CD4-positive, alpha-beta T cell treated with Interferon alpha-2 for 1 hour (primary cell): ENCODE data around the gene CCDC7.
"Not testable (repeated sequence)": the region's sequence is repeated elsewhere in the genome, so short reads cannot be mapped to it uniquely, and the experiment has no call there.

Experiments
- DNase-seq, 2 donors: peaks; one replicate each; pipeline ENCODE4 v3.0.0-alpha.2; 2020 to 2022

CCDC7 gene

DNA sequence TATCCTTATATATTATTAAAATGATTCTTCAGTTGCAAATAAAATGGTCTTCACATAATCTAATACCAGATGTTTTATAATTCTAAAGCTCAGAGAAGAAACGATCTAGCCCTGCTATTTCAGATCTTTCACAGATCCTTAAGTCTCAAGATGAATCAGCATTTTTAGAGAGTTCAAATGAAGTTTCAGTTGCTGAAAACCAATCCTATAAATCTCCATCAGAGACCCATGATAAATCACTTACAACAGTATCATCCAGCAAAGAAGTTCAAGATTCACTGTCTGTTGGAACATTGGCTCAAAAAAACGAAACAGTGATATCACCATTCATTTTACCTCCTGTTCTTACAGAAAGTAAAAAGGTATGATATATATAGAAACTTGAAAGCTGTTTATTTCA lies 137.0 kb downstream of the CCDC7 start:
- no peak for DNase-seq

DNA sequence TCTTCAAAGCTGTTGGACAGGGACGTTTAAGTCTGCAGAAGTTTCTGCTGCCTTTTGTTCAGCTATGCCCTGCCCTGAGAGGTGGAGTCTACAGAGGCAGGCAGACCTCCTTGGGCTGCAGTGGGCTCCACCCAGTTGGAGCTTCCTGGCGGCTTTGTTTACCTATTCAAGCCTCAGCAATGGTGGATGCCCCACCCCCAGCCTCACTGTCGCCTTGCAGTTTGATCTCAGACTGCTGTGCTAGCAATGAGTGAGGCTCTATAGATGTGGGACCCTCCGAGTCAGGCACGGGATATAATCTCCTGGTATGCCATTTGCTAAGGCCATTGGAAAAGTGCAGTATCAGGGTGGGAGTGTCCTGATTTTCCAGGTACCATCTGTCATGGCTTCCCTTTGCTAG lies 152.1 kb downstream of the CCDC7 start:
- not testable (repeated sequence) for DNase-seq

GRCh38 chr10:32600317-32600716 lies 154.4 kb downstream of the CCDC7 start:
- no peak for DNase-seq

DNA sequence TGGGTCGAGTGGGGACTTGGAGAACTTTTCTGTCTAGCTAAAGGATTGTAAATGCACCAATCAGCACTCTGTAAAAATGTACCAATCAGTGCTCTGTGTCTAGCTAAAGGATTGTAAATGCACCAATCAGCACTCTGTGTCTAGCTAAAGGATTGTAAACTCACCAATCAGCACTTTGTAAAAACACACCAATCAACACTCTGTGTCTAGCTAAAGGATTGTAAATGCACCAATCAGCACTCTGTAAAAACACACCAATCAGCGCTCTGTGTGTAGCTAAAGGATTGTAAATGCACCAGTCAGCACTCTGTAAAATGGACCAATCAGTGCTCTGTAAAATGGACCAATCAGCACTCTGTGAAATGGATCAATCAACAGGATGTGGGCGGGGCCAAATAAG lies 155.6 kb downstream of the CCDC7 start:
- DNase-seq, result not testable (repeated sequence)

DNA sequence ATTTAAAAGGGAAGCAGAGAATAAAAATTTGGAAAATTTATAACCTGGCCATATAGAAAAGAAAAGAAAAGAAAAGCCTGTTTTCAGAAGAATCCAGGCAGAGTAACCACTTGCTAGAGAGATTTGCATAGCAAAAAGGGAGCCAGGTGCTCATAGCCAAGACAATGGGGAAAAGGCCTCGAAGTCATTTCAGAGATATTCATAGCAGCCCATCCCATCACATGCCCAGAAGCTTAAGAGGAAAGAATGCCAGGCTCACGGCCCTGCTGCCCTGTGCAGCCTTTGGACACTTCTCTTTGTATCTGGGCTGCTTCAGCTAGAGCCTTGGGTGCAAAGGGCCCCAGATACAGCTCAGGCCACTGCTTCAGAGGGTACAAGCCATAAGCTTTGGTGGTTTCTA lies 159.8 kb downstream of the CCDC7 start:
- no peak for DNase-seq

DNA sequence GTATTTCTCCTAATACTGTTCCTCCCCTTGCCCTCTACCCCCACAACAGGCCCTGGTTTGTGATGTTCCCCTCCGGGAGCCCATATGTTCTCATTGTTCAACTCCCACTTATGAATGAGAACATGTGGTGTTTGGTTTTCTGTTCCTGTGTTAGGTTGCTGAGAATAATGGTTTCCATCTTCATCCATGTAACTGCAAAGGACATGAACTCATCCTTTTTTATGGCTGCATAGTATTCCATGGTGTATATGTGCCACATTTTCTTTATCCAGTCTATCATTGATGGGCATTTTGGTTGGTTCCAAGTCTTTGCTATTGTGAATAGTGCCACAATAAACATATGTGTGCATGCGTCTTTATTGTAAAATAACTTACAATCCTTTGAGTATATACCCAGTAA lies 164.6 kb downstream of the CCDC7 start:
- DNase-seq, result not testable (repeated sequence)

- no peak for DNase-seq
Observed at GRCh38 chr10:32616438-32616837, 170.5 kb downstream of the CCDC7 start.

DNA sequence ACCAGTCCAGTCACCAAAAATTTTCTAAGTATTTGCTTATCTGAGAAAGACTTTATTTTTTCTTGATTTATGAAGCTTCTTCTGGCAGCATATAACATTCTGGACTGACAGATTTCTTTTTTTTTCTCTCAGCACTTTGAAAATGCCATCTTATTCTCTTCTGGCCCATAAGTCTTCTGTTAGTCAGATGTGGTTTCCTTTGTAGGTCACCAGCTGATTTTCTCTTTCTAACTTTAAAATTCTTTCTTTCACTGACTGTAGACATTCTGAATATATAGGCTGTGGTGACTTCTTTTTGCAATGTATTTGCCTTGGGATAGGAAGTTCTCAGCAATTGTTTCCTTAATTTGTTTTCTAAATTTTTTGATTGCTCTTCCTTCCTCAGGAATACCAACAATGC lies 172.5 kb downstream of the CCDC7 start:
- DNase-seq, result no peak

- DNase-seq, result no peak
Observed at GRCh38 chr10:32621969-32622368, 176.0 kb downstream of the CCDC7 start.

- no peak for DNase-seq
Observed at GRCh38 chr10:32622409-32622808, 176.5 kb downstream of the CCDC7 start.

GRCh38 chr10:32627183-32627582 lies 181.2 kb downstream of the CCDC7 start:
- no peak for DNase-seq

DNA sequence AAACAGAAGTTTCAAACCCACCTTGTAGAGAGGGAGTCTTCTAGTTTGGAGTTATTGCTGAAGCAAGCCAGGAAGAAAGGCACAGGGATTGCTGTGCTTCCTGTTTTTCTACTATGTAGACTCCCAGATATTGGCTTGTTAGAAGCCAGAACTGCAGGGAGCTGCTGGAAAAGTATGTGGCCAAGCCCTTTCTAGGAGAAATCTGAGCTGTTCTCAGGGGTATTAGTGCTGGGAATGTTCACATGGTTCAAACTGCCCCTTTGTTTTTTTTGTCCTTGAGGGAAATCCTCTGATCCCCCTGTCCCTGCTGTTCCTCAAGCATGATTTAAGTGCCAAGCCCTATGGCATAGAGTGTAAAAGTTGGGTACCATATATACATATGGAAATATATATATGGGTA lies 184.0 kb downstream of the CCDC7 start:
- DNase-seq, result no peak

DNA sequence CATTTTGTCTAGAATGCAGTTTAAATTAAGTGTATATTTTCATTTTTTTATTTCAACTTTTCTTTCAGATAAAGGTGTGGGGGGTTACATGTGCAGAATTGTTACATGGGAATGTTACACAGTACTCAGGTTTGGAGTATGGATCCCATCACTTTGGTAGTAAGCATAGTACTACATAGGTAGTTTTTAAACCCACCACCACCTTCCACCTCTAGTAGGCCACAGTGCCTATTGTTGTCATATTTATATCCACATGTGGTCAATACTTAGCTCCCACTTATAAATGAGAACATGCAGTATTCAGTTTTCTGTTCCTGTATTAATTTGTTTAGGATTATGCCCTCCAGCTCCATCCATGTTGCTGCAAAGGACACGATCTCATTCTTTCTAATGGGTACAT lies 200.6 kb downstream of the CCDC7 start:
- DNase-seq, result no peak

DNA sequence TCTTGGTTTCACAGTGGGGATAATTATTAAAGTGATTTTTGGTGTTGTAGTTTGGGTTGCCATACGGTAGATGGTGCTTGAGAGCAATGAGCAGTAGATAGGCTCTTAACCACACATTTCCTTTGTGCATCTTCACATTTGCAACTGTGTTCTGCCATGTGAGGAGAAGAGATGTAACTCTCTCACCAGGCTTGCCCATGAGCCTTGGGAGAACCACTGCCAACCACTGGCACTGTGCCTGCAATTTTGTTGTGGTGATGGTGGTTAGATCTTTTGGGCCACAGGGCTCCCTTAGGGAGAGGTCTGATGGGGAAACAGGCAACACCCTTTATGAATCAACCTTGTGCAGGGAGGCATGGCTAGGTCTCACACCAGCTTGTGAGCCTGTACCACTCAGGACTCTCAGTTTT lies 204.3 kb downstream of the CCDC7 start:
- DNase-seq, result peak in 1 of 2 donors; percentile 36

GRCh38 chr10:32657430-32657829 lies 211.5 kb downstream of the CCDC7 start:
- not testable (repeated sequence) for DNase-seq

GRCh38 chr10:32661346-32661745 lies 215.4 kb downstream of the CCDC7 start:
- DNase-seq, result no peak

DNA sequence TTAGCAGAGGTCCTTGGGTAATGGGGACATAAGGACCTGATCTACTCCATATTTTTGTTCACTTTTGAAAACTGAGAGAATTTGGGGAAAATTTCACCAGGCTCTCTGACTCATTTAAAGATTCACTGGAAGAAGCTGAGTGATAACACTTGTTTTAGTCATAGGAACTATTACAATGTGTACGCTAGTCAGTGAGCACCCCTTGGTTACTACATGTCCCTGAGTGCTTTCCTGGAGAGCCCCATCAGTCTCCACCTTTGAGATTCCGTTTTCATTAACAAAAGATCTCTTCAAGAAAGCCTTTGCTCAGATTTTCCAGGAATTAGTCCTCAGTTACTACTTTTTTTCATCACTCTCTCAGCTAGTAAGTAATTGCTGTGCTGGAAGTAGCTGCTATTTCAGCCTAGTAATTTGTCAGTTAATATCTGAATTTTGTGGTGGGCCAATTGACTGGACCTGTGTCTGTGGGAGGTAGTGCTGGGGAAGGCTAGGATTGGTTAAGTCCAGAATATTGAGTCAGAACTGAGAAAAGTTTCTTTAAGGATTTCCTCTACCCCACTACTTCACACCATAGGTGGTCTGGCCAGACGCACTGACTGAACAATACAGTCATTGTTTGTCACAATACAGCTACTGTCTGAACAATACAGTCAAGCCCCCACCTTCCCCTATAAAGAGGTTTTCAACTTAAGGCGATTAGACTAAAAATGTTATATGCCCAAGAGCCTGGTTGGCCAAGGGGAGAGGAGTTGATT lies 235.0 kb downstream of the CCDC7 start:
- DNase-seq, result no peak

- no peak for DNase-seq
Observed at GRCh38 chr10:32684291-32684690, 238.4 kb downstream of the CCDC7 start.

GRCh38 chr10:32687116-32687515 lies 241.2 kb downstream of the CCDC7 start:
- no peak for DNase-seq

DNA sequence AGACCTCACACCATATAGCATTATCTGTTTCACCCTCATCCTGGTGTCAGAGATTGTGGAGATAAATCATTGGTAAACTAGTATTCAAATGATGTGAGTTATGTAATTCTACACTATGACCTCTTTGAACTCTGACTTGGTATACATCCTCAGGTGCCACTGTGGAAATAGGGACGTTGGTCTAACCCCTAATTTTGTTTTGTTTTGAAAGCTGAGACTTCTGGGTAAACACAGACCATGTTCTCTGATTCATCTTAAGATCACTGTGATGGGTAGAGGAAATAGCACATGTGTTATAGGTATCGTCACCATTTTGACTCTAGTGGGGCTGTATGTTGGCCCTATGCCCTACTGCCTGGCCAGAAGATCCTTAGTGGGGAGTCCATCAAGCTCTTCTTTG lies 241.6 kb downstream of the CCDC7 start:
- no peak for DNase-seq

DNA sequence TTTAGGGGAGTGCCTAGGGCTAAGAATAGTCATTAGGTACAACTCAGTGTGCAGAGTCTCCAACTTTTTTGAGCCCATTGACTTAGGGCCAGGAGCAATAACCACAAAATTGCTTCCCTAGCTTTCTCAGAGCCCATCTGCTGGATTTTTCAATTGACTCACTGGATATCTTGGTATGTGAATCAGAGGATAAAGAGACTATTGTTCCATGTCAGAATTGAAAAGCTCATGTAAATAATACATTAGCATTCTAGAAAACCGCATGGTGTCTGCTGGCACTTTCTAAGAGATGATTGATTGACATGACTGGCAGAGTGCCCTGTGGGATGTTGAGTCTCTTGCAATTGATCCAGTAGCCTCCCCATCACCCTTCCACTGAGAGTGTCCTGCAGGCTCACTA lies 246.2 kb downstream of the CCDC7 start:
- no peak for DNase-seq

DNA sequence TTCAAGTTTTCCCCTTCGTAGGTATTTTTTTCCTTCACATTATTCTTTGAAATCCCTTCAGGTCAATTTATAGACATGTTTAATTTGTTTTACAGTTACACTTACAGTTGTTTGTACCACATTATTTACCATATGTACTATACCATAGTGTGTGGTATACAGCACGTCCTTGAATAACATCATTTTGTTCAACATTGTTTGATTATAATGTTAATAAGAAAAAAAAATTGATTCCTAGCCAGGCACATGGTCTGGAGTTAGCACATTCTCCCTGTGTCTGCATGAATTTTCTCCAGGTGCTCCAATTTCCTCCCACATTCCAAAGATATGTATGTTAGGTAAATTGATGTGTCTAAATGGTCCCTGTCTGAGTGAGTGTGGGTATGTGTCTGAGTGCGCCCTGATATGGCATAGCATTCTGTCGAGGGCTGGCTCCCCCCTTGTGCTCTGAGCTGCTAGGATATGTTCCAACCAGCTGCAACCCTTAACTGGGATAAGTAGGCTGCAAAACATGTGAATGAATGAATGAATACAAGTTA lies 247.6 kb downstream of the CCDC7 start:
- DNase-seq, result no peak

DNA sequence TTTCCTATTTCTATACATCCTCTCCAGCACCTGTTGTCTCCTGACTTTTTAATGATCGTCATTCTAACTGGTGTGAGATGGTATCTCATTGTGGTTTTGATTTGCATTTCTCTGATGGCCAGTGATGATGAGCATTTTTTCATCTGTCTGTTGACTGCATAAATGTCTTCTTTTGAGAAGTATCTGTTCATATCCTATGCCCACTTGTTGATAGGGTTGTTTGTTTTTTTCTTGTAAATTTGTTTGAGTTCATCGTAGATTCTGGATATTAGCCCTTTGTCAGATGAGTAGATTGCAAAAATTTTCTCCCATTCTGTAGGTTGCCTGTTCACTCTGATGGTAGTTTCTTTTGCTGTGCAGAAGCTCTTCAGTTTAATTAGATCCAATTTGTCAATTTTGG lies 253.7 kb downstream of the CCDC7 start:
- DNase-seq, result not testable (repeated sequence)

DNA sequence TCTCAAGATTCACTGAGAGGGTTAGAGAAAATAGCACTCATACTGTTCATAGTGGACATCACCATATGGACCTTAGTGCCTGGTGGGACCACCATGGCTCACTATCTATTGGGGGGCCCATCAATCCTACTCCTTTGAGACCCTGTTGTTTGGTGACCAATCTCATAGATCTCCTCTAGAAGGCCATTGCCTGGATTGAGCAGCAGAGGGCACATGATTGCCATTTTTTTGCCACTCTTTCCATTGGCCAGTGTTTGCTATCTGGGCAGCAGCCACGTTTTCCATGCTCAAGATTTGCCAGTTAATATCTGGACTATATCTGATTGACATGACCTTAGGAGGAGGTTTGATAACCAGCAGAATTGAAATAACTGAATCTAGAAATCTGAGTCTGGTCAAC lies 267.6 kb downstream of the CCDC7 start:
- no peak for DNase-seq

DNA sequence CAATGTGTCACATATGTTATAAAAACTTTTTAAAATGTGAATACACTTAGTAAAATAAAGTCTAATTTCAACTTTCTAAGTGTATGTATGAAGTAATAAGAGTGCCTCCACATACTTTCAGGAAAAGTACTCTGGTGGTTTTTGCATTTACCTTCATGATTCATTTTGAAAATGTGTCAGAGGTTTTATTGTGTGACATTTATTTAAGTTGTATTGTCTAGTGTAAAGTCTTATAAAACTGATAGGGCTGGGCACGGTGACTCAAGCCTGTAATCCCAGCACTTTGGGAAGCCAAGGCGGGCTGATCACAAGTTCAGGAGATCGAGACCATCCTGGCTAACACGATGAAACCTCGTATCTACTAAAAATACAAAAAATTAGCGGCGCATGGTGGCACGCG lies 285.6 kb downstream of the CCDC7 start:
- DNase-seq, result no peak
